ENCODE results near the gene ZNF407.

ZNF407 gene

DNA sequence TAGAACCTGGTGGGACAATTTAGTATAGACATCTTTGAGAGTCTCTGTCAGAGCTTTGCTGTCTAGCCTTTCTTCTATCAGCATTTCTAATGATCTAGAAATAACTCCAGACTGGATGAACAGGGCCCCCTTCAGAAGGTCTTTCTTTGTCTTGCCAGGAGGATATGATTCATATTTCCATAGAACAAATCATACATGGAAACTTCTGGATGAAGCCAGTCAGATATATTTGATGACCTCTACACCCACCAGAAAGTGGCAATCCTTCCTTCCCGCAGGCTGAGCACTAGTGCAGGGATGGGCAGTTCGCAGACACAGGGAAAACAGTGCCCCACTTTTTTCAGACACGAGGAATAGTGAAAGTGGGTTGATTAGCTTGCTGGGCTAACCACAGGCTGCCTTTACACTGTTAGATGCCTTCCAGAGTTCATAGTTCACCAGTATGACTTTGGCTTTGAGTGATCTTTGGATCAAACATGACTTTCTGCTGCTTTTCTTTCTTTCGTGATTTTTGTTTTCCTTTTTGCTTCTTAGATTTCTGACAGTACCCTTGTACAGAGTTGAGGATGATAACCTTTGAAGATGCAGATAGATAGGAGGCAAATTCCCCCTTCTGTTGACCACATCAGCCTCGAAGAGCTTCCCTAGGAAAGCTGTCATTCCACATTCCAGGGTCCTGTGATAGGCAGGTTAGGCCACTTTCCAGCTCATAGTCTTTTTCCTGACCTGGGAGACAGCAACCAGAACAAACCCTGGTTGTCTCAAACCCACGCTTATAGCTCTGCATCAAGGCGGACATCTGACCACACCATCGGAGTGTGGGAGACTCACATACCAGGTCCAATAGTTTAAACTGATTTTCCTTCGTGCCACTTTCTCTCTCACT lies 237.0 kb downstream of the ZNF407 start:
- peak; percentile 92 for DNase-seq

- no peak for DNase-seq
Measured at GRCh38 chr18:74836296-74837139, 238.8 kb downstream of the ZNF407 start.

DNA sequence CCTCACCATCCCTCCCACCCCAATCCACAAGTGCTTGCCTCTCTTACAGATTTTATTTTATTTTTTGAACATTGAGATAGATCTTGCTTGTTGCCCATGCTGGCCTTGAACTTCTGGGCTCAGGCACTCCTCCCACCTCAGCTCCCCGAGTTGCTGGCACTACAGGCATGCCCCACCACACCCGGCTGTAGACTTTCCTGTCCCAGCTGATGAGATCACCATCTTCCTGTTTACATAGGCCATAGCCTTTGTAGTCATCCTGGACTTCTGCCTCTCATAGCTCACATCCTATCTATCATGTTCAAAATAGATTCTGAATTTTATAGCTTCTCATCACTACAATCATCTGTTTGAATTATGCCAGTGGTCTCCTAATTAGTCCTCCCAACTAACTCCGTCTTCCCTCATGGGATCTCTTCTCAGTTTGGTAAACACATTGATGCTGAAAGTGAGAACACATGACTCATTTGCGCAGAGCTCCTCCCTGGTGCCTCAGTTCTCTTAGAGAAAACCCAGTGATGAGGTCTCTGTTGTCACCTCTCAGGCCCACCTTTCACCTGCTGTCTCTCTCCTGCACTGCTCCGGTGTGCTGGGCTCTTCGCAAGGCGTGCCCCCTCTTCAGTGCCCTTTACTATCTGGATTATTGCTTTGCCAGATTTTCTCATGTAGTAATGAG lies 243.0 kb downstream of the ZNF407 start:
- DNase-seq, result no peak

DNA sequence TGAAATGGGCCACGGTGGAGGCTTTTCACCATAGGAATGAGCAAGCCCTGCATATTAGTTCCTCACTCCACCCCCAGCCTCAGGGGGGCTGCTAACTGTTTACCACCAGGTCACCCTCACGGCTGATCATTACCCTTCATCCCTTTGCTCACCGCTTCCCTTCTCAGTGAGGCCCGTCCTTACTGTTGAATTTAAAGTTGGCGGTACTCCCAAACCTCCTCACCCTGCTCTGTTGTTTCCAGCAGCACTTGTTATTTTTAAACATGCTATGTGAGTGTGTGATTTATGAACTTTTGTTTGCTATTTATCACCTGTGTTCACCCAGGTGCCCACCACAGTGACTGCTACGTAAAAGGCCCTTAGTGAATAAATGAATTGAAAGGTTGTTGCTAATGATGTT lies 243.6 kb downstream of the ZNF407 start:
- no peak for DNase-seq

GRCh38 chr18:74849301-74849700 lies 251.6 kb downstream of the ZNF407 start:
- DNase-seq, result no peak

DNA sequence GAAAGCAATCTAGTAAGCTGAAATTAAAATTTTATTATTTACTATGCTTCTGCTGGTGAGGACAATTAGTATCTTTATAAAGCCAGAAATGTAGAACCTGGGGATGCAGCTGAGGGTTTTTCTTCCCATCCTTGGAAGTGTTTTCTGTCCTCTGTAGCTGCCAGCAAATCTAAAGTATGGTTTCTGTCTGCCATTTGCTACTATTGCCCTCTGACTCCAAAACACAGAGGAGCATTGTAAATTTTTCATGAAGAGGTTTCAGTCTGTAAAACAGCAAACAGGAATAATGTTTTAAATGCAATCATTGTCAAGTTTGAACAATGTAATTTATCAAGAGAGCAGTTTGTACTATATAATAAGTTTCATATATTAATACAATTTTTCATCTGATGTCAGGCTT lies 258.8 kb downstream of the ZNF407 start:
- DNase-seq, result no peak

GRCh38 chr18:74856928-74857327 lies 259.3 kb downstream of the ZNF407 start:
- no peak for DNase-seq

GRCh38 chr18:74857901-74858300 lies 260.2 kb downstream of the ZNF407 start:
- DNase-seq, result no peak

- DNase-seq, result peak; percentile 57
Measured at GRCh38 chr18:74861154-74861553, 263.5 kb downstream of the ZNF407 start.

GRCh38 chr18:74862094-74862493 lies 264.4 kb downstream of the ZNF407 start:
- DNase-seq, result no peak

GRCh38 chr18:74866577-74866976 lies 268.9 kb downstream of the ZNF407 start:
- DNase-seq, result no peak

GRCh38 chr18:74868461-74868860 lies 270.8 kb downstream of the ZNF407 start:
- no peak for DNase-seq

DNA sequence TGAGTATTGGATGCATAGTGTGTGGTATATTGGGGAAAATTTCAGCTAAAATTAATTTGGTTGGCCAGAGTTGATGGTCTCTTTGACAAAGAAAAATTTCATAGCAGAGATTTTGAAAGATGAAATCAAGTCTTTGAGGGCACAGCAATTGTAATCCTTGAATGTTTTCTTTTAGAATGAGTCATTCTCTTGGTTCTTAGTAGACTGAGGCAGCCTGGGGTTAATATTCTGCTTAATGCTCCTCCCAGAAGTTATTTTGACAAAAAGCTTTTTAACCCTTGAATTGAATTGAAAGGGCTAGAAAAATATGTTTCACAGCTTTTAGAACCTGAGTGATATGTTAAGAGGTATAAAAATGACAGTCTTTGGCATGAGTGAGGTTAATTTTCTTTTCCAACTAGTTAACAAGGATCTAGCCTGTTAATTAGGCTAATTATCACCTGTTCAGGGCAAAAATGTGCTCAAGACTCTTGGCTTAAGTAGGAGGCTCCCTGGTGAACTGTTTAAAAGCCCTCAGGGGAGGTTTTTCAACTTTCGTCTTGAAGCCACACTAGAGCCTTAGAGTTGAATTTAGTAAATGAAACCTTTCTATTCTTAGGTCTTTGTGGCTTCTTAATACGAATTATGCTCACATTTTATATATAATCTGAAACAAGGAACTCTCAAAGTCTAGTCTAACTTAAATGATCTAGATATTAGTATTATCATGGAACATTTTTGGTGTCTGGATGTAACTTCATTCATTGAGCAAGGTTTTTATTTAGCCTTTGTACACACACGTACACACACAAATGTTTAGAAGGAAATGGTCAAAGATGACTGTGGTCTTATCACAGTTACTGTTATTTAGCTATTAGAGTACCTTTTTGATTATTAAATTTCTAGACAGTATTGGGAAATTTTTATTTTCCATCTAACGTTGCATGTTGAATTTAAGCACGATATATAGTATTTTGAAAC lies 272.5 kb downstream of the ZNF407 start:
- DNase-seq, result no peak

GRCh38 chr18:74870950-74871349 lies 273.3 kb downstream of the ZNF407 start:
- no peak for DNase-seq

- DNase-seq, result no peak
Measured at GRCh38 chr18:74873629-74874028, 276.0 kb downstream of the ZNF407 start.

DNA sequence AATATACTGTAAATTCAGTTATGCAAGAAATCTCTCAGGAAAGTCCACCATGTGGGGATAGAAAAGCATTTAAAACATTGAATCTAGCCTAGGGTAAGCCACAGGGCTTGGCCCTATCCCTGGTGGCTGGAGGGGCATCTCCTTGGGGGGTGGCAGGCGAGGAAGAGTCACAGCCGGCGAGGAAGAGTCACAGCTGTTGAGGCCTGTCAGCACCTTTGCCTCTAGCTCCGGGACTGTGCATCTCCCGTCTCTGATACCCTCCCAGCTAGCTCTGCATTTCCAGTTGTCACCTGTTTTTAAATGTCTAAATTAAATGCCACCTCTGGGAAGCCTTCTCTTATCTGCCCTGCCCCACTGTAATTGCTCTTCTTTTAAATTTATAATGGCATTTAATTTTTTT lies 276.7 kb downstream of the ZNF407 start:
- DNase-seq, result no peak

DNA sequence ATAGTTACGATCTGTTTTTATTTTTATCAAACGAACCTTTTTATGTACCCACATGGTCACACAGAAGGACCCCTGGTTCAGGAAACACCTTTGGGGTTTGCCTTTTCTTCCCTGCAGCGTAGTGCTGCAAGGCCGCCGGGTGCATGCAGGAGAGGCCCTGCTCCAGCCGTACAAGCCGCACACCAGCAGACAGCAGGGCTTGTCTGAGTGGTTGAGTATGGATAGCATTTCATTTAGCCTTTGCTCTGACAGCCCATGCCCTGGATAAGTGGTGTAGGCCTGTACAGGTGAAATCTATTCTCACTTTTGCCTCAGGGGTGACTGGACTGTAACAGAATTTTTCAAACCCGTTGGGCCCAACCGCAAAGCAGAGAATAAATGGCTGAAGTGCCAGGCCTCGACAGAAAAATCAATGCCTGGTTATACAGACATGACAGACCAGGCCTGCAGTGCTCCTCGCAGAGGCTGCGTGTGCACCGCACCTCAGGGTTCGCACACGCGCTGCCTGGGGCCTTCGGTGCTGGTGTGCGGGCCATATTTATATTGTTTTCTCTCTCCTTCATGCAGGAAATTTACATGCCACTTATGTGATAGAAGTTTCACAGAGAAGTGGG lies 279.1 kb downstream of the ZNF407 start:
- DNase-seq, result no peak

DNA sequence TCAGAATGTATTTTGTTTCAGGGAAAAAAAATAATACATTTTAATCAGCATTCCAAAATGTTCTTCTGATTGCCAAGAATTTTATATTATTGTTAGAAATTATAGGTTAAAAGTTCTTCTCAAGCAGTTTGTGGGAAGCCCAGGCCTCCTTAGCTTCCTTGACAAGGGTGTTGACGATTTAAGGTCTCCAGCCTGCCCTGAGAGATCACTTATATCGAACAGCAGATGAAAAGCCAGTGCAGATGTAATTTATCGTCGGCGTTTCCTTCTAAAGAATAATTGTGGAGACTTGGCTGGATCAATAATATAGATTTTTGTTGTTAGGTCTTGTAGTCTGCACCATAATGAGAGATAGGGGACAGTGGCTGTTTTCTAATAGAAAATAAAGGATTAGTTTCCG lies 280.6 kb downstream of the ZNF407 start:
- no peak for DNase-seq

GRCh38 chr18:74880706-74881278 lies 283.1 kb downstream of the ZNF407 start:
- no peak for DNase-seq

DNA sequence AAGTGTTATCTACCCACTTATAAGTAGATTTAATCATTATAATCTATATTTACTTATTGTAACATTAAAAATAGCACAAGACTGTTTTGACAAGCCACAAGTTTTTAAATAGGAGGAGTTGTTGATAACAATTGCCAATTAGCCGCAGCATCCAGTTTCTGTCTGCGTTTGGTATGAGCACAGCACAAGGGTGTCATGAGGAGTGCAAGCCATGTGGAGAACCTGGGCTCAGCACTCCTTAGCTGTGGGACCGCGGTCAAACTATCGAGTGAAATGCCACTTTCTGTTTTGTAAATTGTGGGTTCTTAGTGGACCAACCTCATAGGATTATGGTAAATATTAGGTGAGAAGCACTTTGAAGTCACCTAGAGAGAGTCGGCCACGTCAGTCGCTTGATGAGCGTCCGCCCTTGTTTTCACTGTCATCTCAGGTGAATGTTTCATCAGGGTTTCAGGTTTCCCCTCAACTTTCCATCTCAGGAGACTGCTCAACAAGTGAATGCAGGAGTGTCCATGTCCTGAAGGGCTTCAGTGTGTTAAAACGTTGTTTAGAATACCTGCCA lies 294.5 kb downstream of the ZNF407 start:
- no peak for DNase-seq

- DNase-seq, result no peak
Measured at GRCh38 chr18:74895686-74896085, 298.0 kb downstream of the ZNF407 start.
